ENCODE measurements around the gene MAPRE2.

The MAPRE2 gene

DNA sequence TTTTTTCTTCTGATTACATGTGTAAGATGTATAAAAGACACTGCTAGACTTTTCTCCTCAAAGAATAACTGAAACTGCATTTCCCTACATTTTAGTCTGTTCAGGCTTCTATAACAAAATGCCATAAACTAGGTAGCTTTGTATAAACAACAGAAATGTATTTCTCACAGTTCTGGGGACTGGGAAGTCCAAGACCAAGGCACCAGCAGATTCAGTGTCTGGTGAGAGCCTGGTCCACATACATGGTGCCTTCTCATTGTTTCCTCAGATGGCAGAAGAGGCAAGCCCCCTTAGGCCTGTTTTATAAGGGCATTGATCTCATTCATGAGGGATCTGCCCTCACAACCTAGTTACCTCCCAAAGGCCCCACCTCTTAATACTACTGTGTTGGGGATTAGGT is 71.5 kb downstream of the MAPRE2 start:
- Histone ChIP-seq H3K4me3 (ENCODE audit: low read depth, low read length) (no peak overlapping the region), H3K27me3 (no peaks in the 10 kb centered on the region), H3K36me3 (no peaks in the 10 kb centered on the region), H3K9me3 (no peaks in the 10 kb centered on the region), H3K4me1 (no peaks in the 10 kb centered on the region)
- TF ChIP-seq, protein P1, sequence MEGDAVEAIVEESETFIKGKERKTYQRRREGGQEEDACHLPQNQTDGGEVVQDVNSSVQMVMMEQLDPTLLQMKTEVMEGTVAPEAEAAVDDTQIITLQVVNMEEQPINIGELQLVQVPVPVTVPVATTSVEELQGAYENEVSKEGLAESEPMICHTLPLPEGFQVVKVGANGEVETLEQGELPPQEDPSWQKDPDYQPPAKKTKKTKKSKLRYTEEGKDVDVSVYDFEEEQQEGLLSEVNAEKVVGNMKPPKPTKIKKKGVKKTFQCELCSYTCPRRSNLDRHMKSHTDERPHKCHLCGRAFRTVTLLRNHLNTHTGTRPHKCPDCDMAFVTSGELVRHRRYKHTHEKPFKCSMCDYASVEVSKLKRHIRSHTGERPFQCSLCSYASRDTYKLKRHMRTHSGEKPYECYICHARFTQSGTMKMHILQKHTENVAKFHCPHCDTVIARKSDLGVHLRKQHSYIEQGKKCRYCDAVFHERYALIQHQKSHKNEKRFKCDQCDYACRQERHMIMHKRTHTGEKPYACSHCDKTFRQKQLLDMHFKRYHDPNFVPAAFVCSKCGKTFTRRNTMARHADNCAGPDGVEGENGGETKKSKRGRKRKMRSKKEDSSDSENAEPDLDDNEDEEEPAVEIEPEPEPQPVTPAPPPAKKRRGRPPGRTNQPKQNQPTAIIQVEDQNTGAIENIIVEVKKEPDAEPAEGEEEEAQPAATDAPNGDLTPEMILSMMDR (IDR thresholded peaks at IDR 0.05; ENCODE audit: low read depth, low read length), result no peak
- DNase-seq, result no peak

DNA sequence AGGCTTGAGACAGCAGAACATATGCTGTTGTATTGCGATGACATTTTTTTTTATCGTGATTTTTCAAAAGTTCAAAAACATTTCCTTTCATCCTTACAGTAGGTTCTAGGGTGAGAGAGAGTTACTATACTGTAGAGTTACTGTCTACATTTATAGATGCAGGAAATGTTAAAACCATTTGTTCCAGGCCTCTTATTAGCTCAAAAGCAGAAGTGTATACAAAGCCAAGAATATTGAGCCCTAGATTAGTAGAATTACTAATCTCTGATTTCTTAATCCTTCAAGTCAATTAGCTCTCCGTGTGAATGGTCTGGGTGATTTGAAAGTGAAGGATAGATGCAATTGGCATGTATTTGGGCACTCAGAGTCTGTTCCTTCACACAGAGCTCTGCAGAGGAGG is 73.1 kb downstream of the MAPRE2 start:
- H3K27me3 ChIP-seq, result no peaks in the 10 kb centered on the region
- H3K4me3 ChIP-seq (ENCODE audit: low read depth, low read length), result no peak overlapping the region
- DNase-seq, result no peak
- no peaks in the 10 kb centered on the region for H3K9me3 ChIP-seq
- H3K4me1 ChIP-seq, result no peaks in the 10 kb centered on the region
- TF ChIP-seq, protein P1 (IDR thresholded peaks at IDR 0.05; ENCODE audit: low read depth, low read length), result no peak
- H3K36me3 ChIP-seq, result no peaks in the 10 kb centered on the region

DNA sequence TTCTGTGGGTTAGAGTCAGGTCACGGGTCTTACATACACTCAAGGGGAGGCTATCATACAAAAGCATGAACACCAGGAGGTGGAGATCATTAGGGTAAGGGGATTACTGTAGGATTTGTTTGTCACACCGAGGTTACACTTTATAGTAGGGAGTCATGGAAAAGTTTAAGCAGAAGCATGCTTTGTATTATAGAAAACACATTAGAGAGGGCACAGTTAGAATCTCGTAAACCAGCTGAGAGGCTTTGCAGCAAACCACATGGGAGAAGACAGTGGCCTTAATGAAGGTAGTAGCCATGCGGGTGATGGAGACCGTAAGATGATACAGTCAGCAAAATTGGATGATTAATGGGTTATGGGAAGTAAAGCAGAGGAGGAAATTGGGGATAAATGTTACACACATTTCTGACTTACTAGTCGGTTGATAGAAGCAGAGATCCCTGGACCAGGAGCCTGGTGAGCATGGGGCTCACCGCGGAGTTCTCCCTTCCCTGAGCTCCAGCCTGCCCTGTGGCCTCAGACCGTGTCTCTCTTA is 75.6 kb downstream of the MAPRE2 start:
- Histone ChIP-seq H3K4me3 (ENCODE audit: low read depth, low read length) (no peak overlapping the region), H3K4me1 (no peaks in the 10 kb centered on the region), H3K9me3 (no peaks in the 10 kb centered on the region), H3K36me3 (no peaks in the 10 kb centered on the region), H3K27me3 (no peaks in the 10 kb centered on the region)
- DNase-seq, result no peak
- TF ChIP-seq, protein P1 (IDR thresholded peaks at IDR 0.05; ENCODE audit: low read depth, low read length), result no peak

DNA sequence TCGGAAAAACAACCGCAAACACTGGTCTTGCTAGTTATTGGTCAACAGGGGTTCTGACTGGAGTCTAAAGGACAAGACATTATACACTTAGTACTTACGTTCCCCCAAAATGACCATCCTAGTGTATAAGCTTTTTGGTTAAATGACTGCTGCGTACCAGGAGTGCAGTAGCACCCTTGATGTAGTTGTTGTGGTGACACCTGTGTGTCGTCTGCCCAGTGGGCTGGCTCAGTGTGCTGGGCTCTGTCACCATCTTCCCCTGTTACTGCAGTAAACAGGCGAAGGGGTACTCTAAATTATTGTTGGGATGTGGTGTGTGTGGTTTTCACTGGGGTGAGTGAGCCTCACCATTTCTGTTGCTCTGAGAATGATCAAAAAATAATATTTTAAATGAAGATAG is 76.2 kb downstream of the MAPRE2 start:
- TF ChIP-seq, protein P1 (IDR thresholded peaks at IDR 0.05; ENCODE audit: low read depth, low read length), result no peak
- DNase-seq, result no peak
- no peaks in the 10 kb centered on the region for H3K9me3 ChIP-seq
- H3K36me3 ChIP-seq, result no peaks in the 10 kb centered on the region
- no peak overlapping the region for H3K4me3 ChIP-seq (ENCODE audit: low read depth, low read length)
- no peaks in the 10 kb centered on the region for H3K27me3 ChIP-seq
- no peaks in the 10 kb centered on the region; the same call in 1 of the 2 replicates for H3K4me1 ChIP-seq

DNA sequence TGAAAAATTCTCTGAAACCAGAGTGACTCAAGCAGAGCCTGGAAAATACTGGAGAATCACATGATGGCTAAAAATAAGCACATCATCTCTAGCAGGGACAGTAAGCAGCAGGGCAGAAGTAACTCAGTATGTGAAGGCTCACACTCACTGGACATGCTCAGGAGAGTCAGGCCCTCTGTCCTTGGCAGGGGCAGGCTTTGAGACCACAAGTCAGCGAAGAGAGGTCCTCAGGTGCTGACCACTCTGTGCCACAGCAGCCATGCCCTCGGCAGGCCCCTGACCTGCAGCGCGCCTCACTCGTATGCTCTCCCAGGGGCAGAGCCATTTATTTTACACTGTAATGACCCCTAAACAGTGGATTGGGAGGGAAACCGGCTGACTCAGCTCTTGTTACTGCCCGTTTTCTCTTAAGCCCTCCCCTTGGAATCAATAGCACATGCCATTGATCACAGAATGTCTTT is 76.8 kb downstream of the MAPRE2 start:
- H3K9me3 ChIP-seq, result no peaks in the 10 kb centered on the region
- H3K4me1 ChIP-seq, result no peaks in the 10 kb centered on the region; the same call in 1 of the 2 replicates
- no peak for DNase-seq
- TF ChIP-seq, protein P1 (IDR thresholded peaks at IDR 0.05; ENCODE audit: low read depth, low read length), result no peak
- H3K27me3 ChIP-seq, result no peaks in the 10 kb centered on the region
- no peaks in the 10 kb centered on the region for H3K36me3 ChIP-seq
- H3K4me3 ChIP-seq (ENCODE audit: low read depth, low read length), result no peak overlapping the region

DNA sequence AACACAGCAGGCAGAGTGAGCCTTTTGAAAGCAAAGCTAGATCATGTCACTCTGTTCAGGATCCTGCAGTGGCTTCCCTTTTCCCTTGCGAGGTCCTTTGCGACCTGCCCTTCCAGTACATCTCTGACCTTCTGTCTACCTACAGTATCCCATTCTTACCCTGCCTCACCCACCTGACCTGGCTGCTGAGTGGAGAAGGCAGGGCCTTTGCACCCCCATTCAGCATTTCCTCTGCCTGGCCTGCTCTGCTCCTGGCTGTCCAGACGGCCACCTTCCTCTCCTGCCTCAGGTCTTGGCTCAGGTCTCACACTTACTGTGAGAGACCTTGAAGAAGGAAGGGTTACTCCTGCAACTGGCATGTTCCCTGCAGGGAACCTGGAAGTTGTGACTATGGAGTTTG is 77.4 kb downstream of the MAPRE2 start:
- TF ChIP-seq, protein P1 (IDR thresholded peaks at IDR 0.05; ENCODE audit: low read depth, low read length), result no peak
- no peaks in the 10 kb centered on the region; the same call in 1 of the 2 replicates for H3K4me1 ChIP-seq
- no peaks in the 10 kb centered on the region for H3K27me3 ChIP-seq

More for the DNA sequence above, 77.4 kb downstream of the MAPRE2 start:
- Histone ChIP-seq H3K9me3 (no peaks in the 10 kb centered on the region), H3K4me3 (ENCODE audit: low read depth, low read length) (no peak overlapping the region), H3K36me3 (no peaks in the 10 kb centered on the region)
- no peak for DNase-seq

All from BE2C (cell line).